ENCODE results near the gene NOTCH2. TPM values are rescaled to one million over a fixed set of nuclear protein-coding genes. Genes with fewer than 3 reads are reported as not detected.
"Not testable (repeated sequence)": the region's sequence is repeated elsewhere in the genome, so short reads cannot be mapped to it uniquely, and the experiment has no call there.

Gene NOTCH2
- total RNA-seq, 1 experiment from 2014 or later: 59.2 TPM

- DNase-seq (ENCODE audit: low read depth); in situ Hi-C loops (cut with HindIII; ENCODE audit: low pct_unique_long_range_greater_than_20kb, low sequenced_read_pairs): not testable (repeated sequence)
Observed at GRCh38 chr1:120092232-120093218, 23.1 kb upstream of the NOTCH2 start.

GRCh38 chr1:120090830-120091229, 21.4 kb upstream of the NOTCH2 start:
- DNase-seq (ENCODE audit: low read depth); in situ Hi-C loops (cut with HindIII; ENCODE audit: low pct_unique_long_range_greater_than_20kb, low sequenced_read_pairs): not testable (repeated sequence)

GRCh38 chr1:120087959-120088358, 18.5 kb upstream of the NOTCH2 start:
- peak; percentile 72 for DNase-seq (ENCODE audit: low read depth)
- in situ Hi-C loops (cut with HindIII; ENCODE audit: low pct_unique_long_range_greater_than_20kb, low sequenced_read_pairs): not testable (repeated sequence)

GRCh38 chr1:120069920-120070214, 405 bp upstream of the NOTCH2 start:
- DNase-seq (ENCODE audit: low read depth); in situ Hi-C loops (cut with HindIII; ENCODE audit: low pct_unique_long_range_greater_than_20kb, low sequenced_read_pairs): not testable (repeated sequence)

GRCh38 chr1:120068683-120069066, 787 bp downstream of the NOTCH2 start:
- in situ Hi-C loops (cut with HindIII; ENCODE audit: low pct_unique_long_range_greater_than_20kb, low sequenced_read_pairs); DNase-seq (ENCODE audit: low read depth): not testable (repeated sequence)

- DNase-seq (ENCODE audit: low read depth); in situ Hi-C loops (cut with HindIII; ENCODE audit: low pct_unique_long_range_greater_than_20kb, low sequenced_read_pairs): not testable (repeated sequence)
Observed at GRCh38 chr1:120048208-120048607, 21.3 kb downstream of the NOTCH2 start.

- in situ Hi-C loops (cut with HindIII; ENCODE audit: low pct_unique_long_range_greater_than_20kb, low sequenced_read_pairs); DNase-seq (ENCODE audit: low read depth): not testable (repeated sequence)
Observed at GRCh38 chr1:120041771-120042170, 27.7 kb downstream of the NOTCH2 start.

GRCh38 chr1:120032253-120032652, 37.2 kb downstream of the NOTCH2 start:
- DNase-seq (ENCODE audit: low read depth); in situ Hi-C loops (cut with HindIII; ENCODE audit: low pct_unique_long_range_greater_than_20kb, low sequenced_read_pairs): not testable (repeated sequence)

GRCh38 chr1:120023791-120024190, 45.7 kb downstream of the NOTCH2 start:
- in situ Hi-C loops (cut with HindIII; ENCODE audit: low pct_unique_long_range_greater_than_20kb, low sequenced_read_pairs): not testable (repeated sequence)

GRCh38 chr1:120014978-120015377, 54.5 kb downstream of the NOTCH2 start:
- DNase-seq (ENCODE audit: low read depth); in situ Hi-C loops (cut with HindIII; ENCODE audit: low pct_unique_long_range_greater_than_20kb, low sequenced_read_pairs): not testable (repeated sequence)

More at GRCh38 chr1:120023791-120024190, 45.7 kb downstream of the NOTCH2 start:
- not testable (repeated sequence) for DNase-seq (ENCODE audit: low read depth)

- in situ Hi-C loops (cut with HindIII; ENCODE audit: low pct_unique_long_range_greater_than_20kb, low sequenced_read_pairs); DNase-seq (ENCODE audit: low read depth): not testable (repeated sequence)
Observed at GRCh38 chr1:120008320-120008719, 61.1 kb downstream of the NOTCH2 start.

- DNase-seq (ENCODE audit: low read depth); in situ Hi-C loops (cut with HindIII; ENCODE audit: low pct_unique_long_range_greater_than_20kb, low sequenced_read_pairs): not testable (repeated sequence)
Observed at GRCh38 chr1:120007850-120008249, 61.6 kb downstream of the NOTCH2 start.

- in situ Hi-C loops (cut with HindIII; ENCODE audit: low pct_unique_long_range_greater_than_20kb, low sequenced_read_pairs); DNase-seq (ENCODE audit: low read depth): not testable (repeated sequence)
Observed at GRCh38 chr1:120001035-120001434, 68.4 kb downstream of the NOTCH2 start.

- in situ Hi-C loops (cut with HindIII; ENCODE audit: low pct_unique_long_range_greater_than_20kb, low sequenced_read_pairs): not testable (repeated sequence)
Observed at GRCh38 chr1:119996731-119997312, 72.6 kb downstream of the NOTCH2 start.

GRCh38 chr1:119995975-119996374, 73.5 kb downstream of the NOTCH2 start:
- in situ Hi-C loops (cut with HindIII; ENCODE audit: low pct_unique_long_range_greater_than_20kb, low sequenced_read_pairs); DNase-seq (ENCODE audit: low read depth): not testable (repeated sequence)

More at GRCh38 chr1:119996731-119997312, 72.6 kb downstream of the NOTCH2 start:
- not testable (repeated sequence) for DNase-seq (ENCODE audit: low read depth)

- in situ Hi-C loops (cut with HindIII; ENCODE audit: low pct_unique_long_range_greater_than_20kb, low sequenced_read_pairs): no loop called here
- DNase-seq (ENCODE audit: low read depth): no peak
Observed at GRCh38 chr1:119988306-119989062, 81.0 kb downstream of the NOTCH2 start.

- no peak for DNase-seq (ENCODE audit: low read depth)
- in situ Hi-C loops (cut with HindIII; ENCODE audit: low pct_unique_long_range_greater_than_20kb, low sequenced_read_pairs): no loop called here
Observed at GRCh38 chr1:119987686-119988085, 81.8 kb downstream of the NOTCH2 start.

GRCh38 chr1:119987112-119987511, 82.3 kb downstream of the NOTCH2 start:
- in situ Hi-C loops (cut with HindIII; ENCODE audit: low pct_unique_long_range_greater_than_20kb, low sequenced_read_pairs): no loop called here

More at GRCh38 chr1:119987112-119987511, 82.3 kb downstream of the NOTCH2 start:
- peak; percentile 14 for DNase-seq (ENCODE audit: low read depth)
